OCI-LY3 (cell line): ENCODE measurements around the gene MND1.
"Not testable (repeated sequence)": the region's sequence is repeated elsewhere in the genome, so short reads cannot be mapped to it uniquely, and the experiment has no call there.

Source experiments
- H2AFZ ChIP-seq: fragments of 200-600, 300-600 bp; shearing (Covaris generic); 2 replicates; pipeline ENCODE4 v1.6.0; 2014; ENCODE audit warnings: antibody characterized with exemption, low read depth, low read length
- H3K27ac ChIP-seq: fragments of 200-600, 300-600 bp; sonication (generic); 2 replicates; pipeline ENCODE4 v1.5.1; 2014; ENCODE audit warnings: mild to moderate bottlenecking, low read length, moderate library complexity, mixed read lengths
- H3K27me3 ChIP-seq: fragments of 200-600, 300-600 bp; sonication (generic); 2 replicates; pipeline ENCODE4 v1.6.1; 2014; ENCODE audit warnings: low read depth, low read length, mixed read lengths
- H3K36me3 ChIP-seq: fragments of 200-600, 300-600 bp; sonication (generic); replicated peaks from 2 replicates; pipeline ENCODE3; 2014; ENCODE audit warnings: low read depth, low read length, mixed read lengths
- H3K4me1 ChIP-seq: fragments of 300-600, 200-600 bp; sonication (generic); 2 replicates; pipeline ENCODE4 v1.6.1; 2014; ENCODE audit warnings: low read length, mixed read lengths
- H3K4me2 ChIP-seq: fragments of 200-600, 300-600 bp; sonication (generic); 2 replicates; pipeline ENCODE4 v1.6.1; 2014; ENCODE audit warnings: low read length, mixed read lengths
- H3K4me3 ChIP-seq: fragments of 300-600, 200-600 bp; sonication (generic); 2 replicates; pipeline ENCODE4 v1.5.1; 2014; ENCODE audit warnings: antibody characterized with exemption, mild to moderate bottlenecking, low read length, moderate library complexity
- H3K79me2 ChIP-seq: fragments of 300-600, 200-600 bp; shearing (Covaris generic); 2 replicates; pipeline ENCODE4 v1.6.1; 2014; ENCODE audit warnings: mild to moderate bottlenecking, low read length, mixed read lengths
- H3K9ac ChIP-seq: fragments of 300-600, 200-600 bp; shearing (Covaris generic); 2 replicates; pipeline ENCODE4 v1.6.0; 2014; ENCODE audit warnings: mild to moderate bottlenecking, low read length, moderate library complexity
- H3K9me3 ChIP-seq: fragments of 200-600, 300-600 bp; shearing (Covaris generic); 2 replicates; pipeline ENCODE4 v1.6.1; 2014; ENCODE audit warnings: low read length, mixed read lengths; ENCODE audit not compliant: insufficient read depth
- H4K20me1 ChIP-seq: fragments of 200-600, 300-600 bp; sonication (generic); 2 replicates; pipeline ENCODE4 v1.6.1; 2016; ENCODE audit warnings: low read length, mixed read lengths; ENCODE audit not compliant: insufficient read depth
- CTCF ChIP-seq: fragments of 200-600, 300-600 bp; sonication (generic); IDR thresholded peaks from 2 replicates; pipeline ENCODE4 v1.5.1; 2014; ENCODE audit warnings: antibody characterized with exemption, low read length, low read depth
- EZH2phosphoT487 ChIP-seq: fragments of 200-600 bp; shearing (Covaris generic); IDR thresholded peaks from 2 replicates; pipeline ENCODE4 v1.6.1; 2018; ENCODE audit warnings: antibody characterized with exemption, mixed run types, low read depth

MND1 gene

GRCh38 chr4:153451911-153452657 lies 107.6 kb downstream of the MND1 start:
- Histone ChIP-seq H3K27me3 (0 out of 2 replicates have a peak, but pooled peaks cover 7% of the 10 kb centered on the region), H4K20me1 (no peaks in the 10 kb centered on the region), H3K4me2 (no peak overlapping the region), H3K9me3 (no peaks in the 10 kb centered on the region), H3K36me3 (no peaks in the 10 kb centered on the region), H3K79me2 (no peaks in the 10 kb centered on the region), H3K4me3 (no peak overlapping the region), H3K4me1 (peaks cover 10% of the 10 kb centered on the region), H3K27ac (no peak overlapping the region), H3K9ac (no peak overlapping the region), H2AFZ (no peak overlapping the region)
- no peak for TF ChIP-seq CTCF
- no peak for TF ChIP-seq EZH2phosphoT487

- no peak overlapping the region for H3K4me3 ChIP-seq
- H3K27ac ChIP-seq, result no peak overlapping the region
- H3K4me1 ChIP-seq, result peaks cover 10% of the 10 kb centered on the region
- 0 out of 2 replicates have a peak, but pooled peaks cover 7% of the 10 kb centered on the region for H3K27me3 ChIP-seq
- H3K9me3 ChIP-seq, result no peaks in the 10 kb centered on the region
- no peak overlapping the region for H3K4me2 ChIP-seq
- TF ChIP-seq EZH2phosphoT487, result no peak
- TF ChIP-seq CTCF, result no peak
- no peak overlapping the region for H2AFZ ChIP-seq
- H3K79me2 ChIP-seq, result no peaks in the 10 kb centered on the region
- no peak overlapping the region for H3K9ac ChIP-seq
- no peaks in the 10 kb centered on the region for H4K20me1 ChIP-seq
- H3K36me3 ChIP-seq, result no peaks in the 10 kb centered on the region
These were observed 108.3 kb downstream of the MND1 start for GRCh38 chr4:153452658-153453378.

GRCh38 chr4:153453402-153453801 lies 108.9 kb downstream of the MND1 start:
- H3K9me3 ChIP-seq, result no peaks in the 10 kb centered on the region
- no peak overlapping the region for H2AFZ ChIP-seq
- peaks cover 10% of the 10 kb centered on the region for H3K4me1 ChIP-seq
- no peak overlapping the region for H3K27ac ChIP-seq
- 0 out of 2 replicates have a peak, but pooled peaks cover 1% of the 10 kb centered on the region for H3K27me3 ChIP-seq
- TF ChIP-seq CTCF, result no peak
- no peak for TF ChIP-seq EZH2phosphoT487
- H3K4me3 ChIP-seq, result no peak overlapping the region
- H4K20me1 ChIP-seq, result no peaks in the 10 kb centered on the region
- no peaks in the 10 kb centered on the region for H3K79me2 ChIP-seq
- H3K9ac ChIP-seq, result no peak overlapping the region
- no peak overlapping the region for H3K4me2 ChIP-seq
- H3K36me3 ChIP-seq, result no peaks in the 10 kb centered on the region

- no peaks in the 10 kb centered on the region for H4K20me1 ChIP-seq
- no peaks in the 10 kb centered on the region for H3K79me2 ChIP-seq
- H2AFZ ChIP-seq, result no peak overlapping the region; the same call in 1 of the 2 replicates
- H3K4me1 ChIP-seq, result no peaks in the 10 kb centered on the region
- H3K4me3 ChIP-seq, result no peak overlapping the region
- no peaks in the 10 kb centered on the region for H3K27me3 ChIP-seq
- H3K27ac ChIP-seq, result no peak overlapping the region
- H3K4me2 ChIP-seq, result no peak overlapping the region
- no peaks in the 10 kb centered on the region for H3K36me3 ChIP-seq
- no peaks in the 10 kb centered on the region for H3K9me3 ChIP-seq
- TF ChIP-seq EZH2phosphoT487 (no peak), CTCF (no peak)
- no peak overlapping the region for H3K9ac ChIP-seq
These were observed 114.5 kb downstream of the MND1 start for GRCh38 chr4:153458969-153459368.

DNA sequence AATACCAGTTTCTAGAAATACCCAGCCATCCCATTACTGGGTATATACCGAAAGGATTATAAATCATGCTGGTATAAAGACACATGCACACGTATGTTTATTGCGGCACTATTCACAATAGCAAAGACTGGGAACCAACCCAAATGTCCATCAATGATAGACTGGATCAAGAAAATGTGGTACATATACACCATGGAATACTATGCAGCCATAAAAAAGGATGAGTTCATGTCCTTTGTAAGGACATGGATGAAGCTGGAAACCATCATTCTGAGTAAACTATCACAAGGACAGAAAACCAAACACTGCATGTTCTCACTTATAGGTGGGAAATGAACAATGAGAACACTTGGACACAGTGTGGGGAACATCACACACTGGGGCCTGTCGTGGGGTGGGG lies 117.1 kb downstream of the MND1 start:
- not testable (repeated sequence) for H3K9me3 ChIP-seq, H3K4me2 ChIP-seq, H2AFZ ChIP-seq, H3K4me3 ChIP-seq, H3K9ac ChIP-seq, H3K27me3 ChIP-seq, H3K36me3 ChIP-seq, H3K27ac ChIP-seq, H4K20me1 ChIP-seq, H3K79me2 ChIP-seq
- H3K4me1 ChIP-seq, result peaks cover 16% of the 10 kb centered on the region
